ENCODE measurements around the gene ZNF516.
A peak's percentile ranks its signal among the peaks of the same experiment; 100 is the strongest.

ZNF516 gene

GRCh38 chr18:76441668-76442412 lies 53.2 kb downstream of the ZNF516 start:
- no peak for DNase-seq (ENCODE audit: low spot score)

- no peak for DNase-seq (ENCODE audit: low spot score)
These were observed 53.9 kb downstream of the ZNF516 start for GRCh38 chr18:76441002-76441667.

GRCh38 chr18:76437910-76438309 lies 57.1 kb downstream of the ZNF516 start:
- DNase-seq (ENCODE audit: low spot score), result no peak

- no peak for DNase-seq (ENCODE audit: low spot score)
These were observed 58.0 kb downstream of the ZNF516 start for GRCh38 chr18:76437011-76437410.

GRCh38 chr18:76436342-76436741 lies 58.7 kb downstream of the ZNF516 start:
- DNase-seq (ENCODE audit: low spot score), result no peak

GRCh38 chr18:76435316-76435989 lies 59.6 kb downstream of the ZNF516 start:
- no peak for DNase-seq (ENCODE audit: low spot score)

GRCh38 chr18:76434452-76434851 lies 60.6 kb downstream of the ZNF516 start:
- no peak for DNase-seq (ENCODE audit: low spot score)

- no peak for DNase-seq (ENCODE audit: low spot score)
These were observed 61.3 kb downstream of the ZNF516 start for GRCh38 chr18:76433788-76434187.

- no peak for DNase-seq (ENCODE audit: low spot score)
These were observed 61.9 kb downstream of the ZNF516 start for GRCh38 chr18:76432970-76433767.

GRCh38 chr18:76432274-76432755 lies 62.7 kb downstream of the ZNF516 start:
- DNase-seq (ENCODE audit: low spot score), result no peak

GRCh38 chr18:76431437-76432273 lies 63.4 kb downstream of the ZNF516 start:
- no peak for DNase-seq (ENCODE audit: low spot score)

- no peak for DNase-seq (ENCODE audit: low spot score)
These were observed 64.4 kb downstream of the ZNF516 start for GRCh38 chr18:76430636-76431035.

- DNase-seq (ENCODE audit: low spot score), result no peak
These were observed 65.5 kb downstream of the ZNF516 start for GRCh38 chr18:76429262-76430126.

- no peak for DNase-seq (ENCODE audit: low spot score)
These were observed 66.4 kb downstream of the ZNF516 start for GRCh38 chr18:76428396-76429261.

GRCh38 chr18:76426737-76427305 lies 68.2 kb downstream of the ZNF516 start:
- DNase-seq (ENCODE audit: low spot score), result peak; percentile 56

GRCh38 chr18:76425146-76426131 lies 69.6 kb downstream of the ZNF516 start:
- DNase-seq (ENCODE audit: low spot score), result no peak

- no peak for DNase-seq (ENCODE audit: low spot score)
These were observed 72.2 kb downstream of the ZNF516 start for GRCh38 chr18:76422838-76423237.

GRCh38 chr18:76422121-76422520 lies 72.9 kb downstream of the ZNF516 start:
- DNase-seq (ENCODE audit: low spot score), result no peak
